AG09319 (cell line): ENCODE results near the gene RBM42.

ENCODE experiments used
- DNase-seq: peaks from one replicate; pipeline ENCODE4 v3.0.0-alpha.2; 2010; ENCODE audit warnings: low read depth; ENCODE audit errors: extremely low read depth
- TF ChIP-seq, protein P1 (sequence below): IDR thresholded peaks from 2 replicates; pipeline ENCODE4 v1.5.1; 2011; ENCODE audit warnings: low read depth, mild to moderate bottlenecking, inconsistent platforms, low read length, moderate library complexity

RBM42 gene

GRCh38 chr19:35669566-35669965 is 40.7 kb downstream of the RBM42 start:
- TF ChIP-seq, protein P1, sequence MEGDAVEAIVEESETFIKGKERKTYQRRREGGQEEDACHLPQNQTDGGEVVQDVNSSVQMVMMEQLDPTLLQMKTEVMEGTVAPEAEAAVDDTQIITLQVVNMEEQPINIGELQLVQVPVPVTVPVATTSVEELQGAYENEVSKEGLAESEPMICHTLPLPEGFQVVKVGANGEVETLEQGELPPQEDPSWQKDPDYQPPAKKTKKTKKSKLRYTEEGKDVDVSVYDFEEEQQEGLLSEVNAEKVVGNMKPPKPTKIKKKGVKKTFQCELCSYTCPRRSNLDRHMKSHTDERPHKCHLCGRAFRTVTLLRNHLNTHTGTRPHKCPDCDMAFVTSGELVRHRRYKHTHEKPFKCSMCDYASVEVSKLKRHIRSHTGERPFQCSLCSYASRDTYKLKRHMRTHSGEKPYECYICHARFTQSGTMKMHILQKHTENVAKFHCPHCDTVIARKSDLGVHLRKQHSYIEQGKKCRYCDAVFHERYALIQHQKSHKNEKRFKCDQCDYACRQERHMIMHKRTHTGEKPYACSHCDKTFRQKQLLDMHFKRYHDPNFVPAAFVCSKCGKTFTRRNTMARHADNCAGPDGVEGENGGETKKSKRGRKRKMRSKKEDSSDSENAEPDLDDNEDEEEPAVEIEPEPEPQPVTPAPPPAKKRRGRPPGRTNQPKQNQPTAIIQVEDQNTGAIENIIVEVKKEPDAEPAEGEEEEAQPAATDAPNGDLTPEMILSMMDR: no peak
- DNase-seq: no peak

DNA sequence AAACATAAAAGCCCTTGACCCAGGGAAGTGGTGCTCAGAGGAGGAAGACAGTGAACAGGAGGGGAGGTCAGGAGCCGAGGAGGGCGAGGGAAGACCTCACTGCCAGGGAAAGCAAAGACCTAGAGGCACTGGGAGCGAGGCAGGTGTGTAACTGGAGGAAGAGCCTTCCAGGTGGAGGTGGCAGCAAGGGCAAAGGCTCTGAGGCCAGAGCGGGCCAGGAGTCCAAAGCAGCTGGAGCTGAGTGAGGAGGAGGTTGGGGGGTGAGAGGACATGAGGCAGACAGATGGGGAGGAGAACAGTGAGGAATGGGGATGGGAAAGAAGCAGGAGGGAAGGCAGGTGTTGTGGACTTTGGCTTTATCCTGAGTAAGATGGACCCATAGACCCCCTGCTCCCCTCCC is 41.1 kb downstream of the RBM42 start:
- no peak for DNase-seq
- TF ChIP-seq, protein P1: no peak

DNA sequence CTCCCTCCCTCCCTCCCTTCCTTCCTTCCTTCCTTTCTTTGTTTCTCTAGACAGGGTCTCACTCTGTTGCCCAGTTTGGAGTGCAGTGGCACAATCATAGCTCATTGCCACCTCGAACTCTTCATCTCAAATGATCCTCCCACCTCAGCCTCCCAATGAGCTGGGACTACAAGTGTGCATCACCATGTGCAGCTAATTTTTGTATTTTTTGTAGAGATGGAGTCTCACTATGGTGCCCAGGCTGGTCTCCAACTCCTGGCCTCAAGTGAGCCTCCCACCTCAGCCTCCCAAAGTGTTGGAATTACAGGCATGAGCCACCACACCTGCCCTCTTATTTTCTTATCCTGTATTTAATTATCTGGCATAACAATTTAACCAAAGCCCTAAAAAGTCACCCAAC is 41.9 kb downstream of the RBM42 start:
- TF ChIP-seq, protein P1: no peak
- DNase-seq: no peak

DNA sequence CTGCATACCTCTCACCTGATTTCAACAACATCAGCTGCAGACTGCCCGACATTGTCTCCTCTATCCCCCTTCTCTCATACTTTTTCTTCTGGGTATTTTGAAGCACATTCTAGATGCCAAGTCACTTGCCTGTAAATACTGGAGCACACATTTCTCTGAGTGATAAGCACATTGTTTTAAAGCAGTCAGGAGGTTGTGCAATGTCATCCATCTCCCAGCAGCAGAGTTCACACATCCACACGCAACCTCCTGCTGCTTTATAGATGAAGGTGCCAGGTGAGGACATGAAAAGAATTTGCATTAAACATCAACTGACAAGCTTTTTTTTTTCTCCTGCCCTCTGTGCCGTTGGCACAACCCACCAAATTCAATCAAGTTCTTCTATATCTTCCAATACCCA is 43.0 kb downstream of the RBM42 start:
- DNase-seq: no peak
- TF ChIP-seq, protein P1: no peak

GRCh38 chr19:35673121-35673804 is 44.4 kb downstream of the RBM42 start:
- no peak for DNase-seq
- TF ChIP-seq, protein P1: no peak

DNA sequence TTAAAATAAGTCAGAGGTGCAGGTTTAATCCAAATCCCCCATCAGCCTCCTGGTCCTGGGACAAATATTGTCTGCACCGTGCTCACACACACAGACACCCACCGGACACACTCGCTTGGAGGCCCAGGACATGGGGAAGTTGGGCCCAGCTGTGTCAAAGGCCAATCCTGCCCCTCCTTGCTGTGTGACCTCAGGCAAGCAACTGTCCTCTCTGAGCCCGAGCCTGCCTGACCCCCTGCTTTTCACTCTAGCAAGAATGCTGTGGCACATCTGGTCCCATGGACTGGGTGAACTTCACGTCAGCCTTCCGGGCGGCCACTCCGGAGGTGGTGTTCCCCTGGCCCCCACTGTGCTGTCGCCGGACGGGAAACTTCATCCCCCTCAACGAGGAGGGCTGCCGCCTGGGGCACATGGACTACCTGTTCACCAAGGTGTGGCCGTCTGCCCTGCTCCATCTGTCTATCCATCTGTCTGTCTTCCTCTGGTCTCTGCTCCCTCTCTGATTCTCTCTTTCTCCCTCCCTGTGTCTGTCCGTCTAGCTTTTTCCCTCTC is 46.8 kb downstream of the RBM42 start:
- no peak for DNase-seq
- TF ChIP-seq, protein P1: no peak
